ENCODE data around the gene EXOSC5. TPM values are rescaled to one million over a fixed set of nuclear protein-coding genes. Genes with fewer than 3 reads are reported as not detected.

EXOSC5 gene
- total and polyA plus RNA-seq, 9 of the 15 experiments (the other 6 are each of a cell fraction or from before 2014, with no cell fraction given): 10.9 to 75.5 (median 37.8) TPM

GRCh38 chr19:41397086-41398049, at the start of gene EXOSC5, which contains the start of gene BCKDHA (continued):
- TF ChIP-seq DEAF1 (CRISPR knock-in tag; IDR thresholded peaks at IDR 0.05) (no peak), DACH1 (IDR thresholded peaks at IDR 0.05; ENCODE audit: partially characterized antibody) (peak; percentile 96), ZNF280B (CRISPR knock-in tag; IDR thresholded peaks at IDR 0.05) (no peak), PML (IDR thresholded peaks at IDR 0.05; ENCODE audit: low read length) (peak; percentile 72), POLR2G (IDR thresholded peaks at IDR 0.05; ENCODE audit: low read depth, low read length) (peak; percentile 88), ZSCAN32 (CRISPR knock-in tag; IDR thresholded peaks at IDR 0.05) (0 out of 2 replicates have a peak, but pooled peaks have one; percentile 36), NKRF (IDR thresholded peaks at IDR 0.05; ENCODE audit: borderline replicate concordance) (peak; percentile 99), ATF7 (IDR thresholded peaks at IDR 0.05) (peak; percentile 80), ZNF224 (CRISPR knock-in tag; IDR thresholded peaks at IDR 0.05) (no peak), MYBL2 (IDR thresholded peaks at IDR 0.05; ENCODE audit: low read depth) (no peak), MYBL2 (CRISPR knock-in tag; IDR thresholded peaks at IDR 0.05; ENCODE audit: borderline replicate concordance) (no peak), ELK1 (CRISPR knock-in tag; IDR thresholded peaks at IDR 0.05) (no peak), ZNF707 (CRISPR knock-in tag; conservative IDR thresholded peaks at IDR 0.05) (no peak), HNRNPLL (IDR thresholded peaks at IDR 0.05; ENCODE audit: low read depth, low read length, poor library complexity, severe bottlenecking) (peak; percentile 49), SMARCE1 (IDR thresholded peaks at IDR 0.05) (0 out of 2 replicates have a peak, but pooled peaks have one; percentile 26), ZNF143 (CRISPR knock-in tag; IDR thresholded peaks at IDR 0.05) (no peak), TRIM25 (IDR thresholded peaks at IDR 0.05; ENCODE audit: borderline replicate concordance) (no peak), KHSRP (IDR thresholded peaks at IDR 0.05) (no peak), MTA2 (IDR thresholded peaks at IDR 0.05; ENCODE audit: low read depth) (no peak), FOXK2 (conservative IDR thresholded peaks at IDR 0.05 in 1 of 2, IDR thresholded peaks at IDR 0.05 in 1 of 2; ENCODE audit: low read depth in 2 of 2) (peak; percentile 99 to 100)
